HEK293 (cell line): ENCODE measurements around the gene RBM10.

Experiments used
- GFI1B ChIP-seq: fragments of 450-650 bp; formaldehyde crosslinking; IDR thresholded peaks from 2 replicates; pipeline ENCODE4 v1.5.1; 2016; ENCODE audit warnings: missing biosample characterization, missing genetic modification characterization
- GLIS2 ChIP-seq: fragments of 450-650 bp; formaldehyde crosslinking; IDR thresholded peaks from 2 replicates; pipeline ENCODE4 v1.5.1; 2016; ENCODE audit warnings: missing biosample characterization, missing genetic modification characterization
- HIC1 ChIP-seq: fragments of 450-650 bp; formaldehyde crosslinking; IDR thresholded peaks from 2 replicates; pipeline ENCODE4 v1.5.1; 2016; ENCODE audit warnings: missing biosample characterization, missing genetic modification characterization
- KLF1 ChIP-seq: fragments of 450-650 bp; formaldehyde crosslinking; IDR thresholded peaks from 2 replicates; pipeline ENCODE4 v1.5.1; 2016; ENCODE audit warnings: missing biosample characterization, missing genetic modification characterization
- KLF10 ChIP-seq: fragments of 450-650 bp; IDR thresholded peaks from 2 replicates; pipeline ENCODE4 v1.5.1; 2018; ENCODE audit warnings: missing biosample characterization, mild to moderate bottlenecking, missing genetic modification characterization
- KLF9 ChIP-seq: fragments of 450-650 bp; formaldehyde crosslinking; IDR thresholded peaks from 2 replicates; pipeline ENCODE4 v1.5.1; 2016; ENCODE audit warnings: missing biosample characterization, missing genetic modification characterization, low read depth
- MEIS1 ChIP-seq: sonication (generic); formaldehyde crosslinking; IDR thresholded peaks from 2 replicates; pipeline ENCODE4 v1.8.1; 2022; ENCODE audit warnings: missing genetic modification reagents, mild to moderate bottlenecking, borderline replicate concordance
- MYNN ChIP-seq: fragments of 450-650 bp; formaldehyde crosslinking; IDR thresholded peaks from 2 replicates; pipeline ENCODE4 v1.5.1; 2016; ENCODE audit warnings: missing biosample characterization, missing genetic modification characterization, borderline replicate concordance
- PATZ1 ChIP-seq: fragments of 450-650 bp; formaldehyde crosslinking; IDR thresholded peaks from 2 replicates; pipeline ENCODE4 v1.5.1; 2016; ENCODE audit warnings: missing biosample characterization, missing genetic modification characterization
- PRDM1 ChIP-seq: fragments of 450-650 bp; formaldehyde crosslinking; IDR thresholded peaks from 2 replicates; pipeline ENCODE4; 2016; ENCODE audit warnings: missing biosample characterization, missing genetic modification characterization
- REST ChIP-seq: fragments of 450-650 bp; formaldehyde crosslinking; IDR thresholded peaks from 2 replicates; pipeline ENCODE4 v1.5.1; 2016; ENCODE audit warnings: missing biosample characterization, missing genetic modification characterization
- TCF7L2 ChIP-seq: IDR thresholded peaks from 2 replicates; pipeline ENCODE4 v1.6.1; 2011; ENCODE audit warnings: low read depth, mild to moderate bottlenecking, inconsistent platforms, low read length, moderate library complexity, borderline replicate concordance
- ZBTB1 ChIP-seq: fragments of 450-650 bp; formaldehyde crosslinking; IDR thresholded peaks from 2 replicates; pipeline ENCODE4 v1.5.1; 2016; ENCODE audit warnings: missing biosample characterization, missing genetic modification characterization
- ZBTB7A ChIP-seq: fragments of 450-650 bp; formaldehyde crosslinking; IDR thresholded peaks from 2 replicates; pipeline ENCODE4 v1.5.1; 2016; ENCODE audit warnings: low read depth, missing biosample characterization, missing genetic modification characterization
- ZEB2 ChIP-seq: fragments of 450-650 bp; formaldehyde crosslinking; IDR thresholded peaks from 2 replicates; pipeline ENCODE4 v1.5.1; 2016; ENCODE audit warnings: missing biosample characterization, missing genetic modification characterization
- ZIC2 ChIP-seq: fragments of 450-650 bp; formaldehyde crosslinking; IDR thresholded peaks from 2 replicates; pipeline ENCODE4 v1.5.1; 2016; ENCODE audit warnings: missing biosample characterization, missing genetic modification characterization
- ZNF10 ChIP-seq: fragments of 450-650 bp; formaldehyde crosslinking; IDR thresholded peaks from 2 replicates; pipeline ENCODE4 v1.5.1; 2017; ENCODE audit warnings: missing biosample characterization, missing genetic modification characterization
- ZNF157 ChIP-seq: fragments of 450-650 bp; formaldehyde crosslinking; IDR thresholded peaks from 2 replicates; pipeline ENCODE4 v1.5.1; 2016; ENCODE audit warnings: missing biosample characterization, missing genetic modification characterization
- ZNF169 ChIP-seq: fragments of 450-650 bp; formaldehyde crosslinking; IDR thresholded peaks from 2 replicates; pipeline ENCODE4 v1.5.1; 2016; ENCODE audit warnings: missing biosample characterization, missing genetic modification characterization
- ZNF214 ChIP-seq: fragments of 450-650 bp; formaldehyde crosslinking; IDR thresholded peaks from 2 replicates; pipeline ENCODE4 v1.5.1; 2017; ENCODE audit warnings: missing biosample characterization, mild to moderate bottlenecking, missing genetic modification characterization, borderline replicate concordance
- ZNF292 ChIP-seq: fragments of 450-650 bp; formaldehyde crosslinking; IDR thresholded peaks from 2 replicates; pipeline ENCODE4 v1.5.1; 2016; ENCODE audit warnings: low read depth, missing biosample characterization, missing genetic modification characterization, borderline replicate concordance
- ZNF449 ChIP-seq: fragments of 450-650 bp; formaldehyde crosslinking; IDR thresholded peaks from 2 replicates; pipeline ENCODE4 v1.5.1; 2017; ENCODE audit warnings: missing biosample characterization, mild to moderate bottlenecking, missing genetic modification characterization, moderate library complexity
- ZNF514 ChIP-seq: fragments of 450-650 bp; formaldehyde crosslinking; IDR thresholded peaks from 2 replicates; pipeline ENCODE4 v1.5.1; 2016; ENCODE audit warnings: missing biosample characterization, missing genetic modification characterization
- ZNF529 ChIP-seq: fragments of 450-650 bp; formaldehyde crosslinking; IDR thresholded peaks from 2 replicates; pipeline ENCODE4 v1.5.1; 2017; ENCODE audit warnings: missing genetic modification characterization, missing biosample characterization; ENCODE audit not compliant: insufficient replicate concordance
- ZNF544 ChIP-seq: fragments of 450-650 bp; formaldehyde crosslinking; IDR thresholded peaks from 2 replicates; pipeline ENCODE4 v1.5.0; 2017; ENCODE audit warnings: missing biosample characterization, missing genetic modification characterization
- ZNF610 ChIP-seq: fragments of 450-650 bp; formaldehyde crosslinking; IDR thresholded peaks from 2 replicates; pipeline ENCODE4 v1.5.1; 2016; ENCODE audit warnings: missing biosample characterization, missing genetic modification characterization, borderline replicate concordance
- ZNF621 ChIP-seq: fragments of 450-650 bp; formaldehyde crosslinking; IDR thresholded peaks from 2 replicates; pipeline ENCODE4 v1.5.1; 2017; ENCODE audit warnings: missing biosample characterization, missing genetic modification characterization
- ZNF629 ChIP-seq: fragments of 450-650 bp; formaldehyde crosslinking; IDR thresholded peaks from 2 replicates; pipeline ENCODE4 v1.5.1; 2017; ENCODE audit warnings: missing biosample characterization, missing genetic modification characterization
- ZNF658 ChIP-seq: fragments of 450-650 bp; formaldehyde crosslinking; IDR thresholded peaks from 2 replicates; pipeline ENCODE4; 2016; ENCODE audit warnings: missing biosample characterization, missing genetic modification characterization
- ZNF660 ChIP-seq: fragments of 450-650 bp; IDR thresholded peaks from 2 replicates; pipeline ENCODE4 v1.5.1; 2018; ENCODE audit warnings: missing biosample characterization, mild to moderate bottlenecking, missing genetic modification characterization
- ZNF843 ChIP-seq: fragments of 450-650 bp; formaldehyde crosslinking; IDR thresholded peaks from 2 replicates; pipeline ENCODE4 v1.5.1; 2016; ENCODE audit warnings: missing biosample characterization, missing genetic modification characterization

The RBM10 gene

GRCh38 chrX:47218920-47219815 is 74.1 kb downstream of the RBM10 start (continued):
- TF ChIP-seq ZNF660 (tag by site-specific recombination) (peak; percentile 3; the same call in 1 of the 2 replicates), ZNF629 (tag by site-specific recombination) (no peak), GLIS2 (tag by site-specific recombination) (peak; percentile 85), ZNF514 (tag by site-specific recombination) (no peak), TCF7L2 (no peak), ZNF843 (tag by site-specific recombination) (peak; percentile 33; the same call in 1 of the 2 replicates), ZNF449 (no peak; the same call in 1 of the 2 replicates), ZBTB1 (tag by site-specific recombination) (0 out of 2 replicates have a peak, but pooled peaks have one; percentile 48), PATZ1 (tag by site-specific recombination) (peak; percentile 91), ZNF214 (tag by site-specific recombination) (no peak), ZNF10 (tag by site-specific recombination) (no peak), ZNF529 (tag by site-specific recombination) (no peak), ZNF610 (tag by site-specific recombination) (no peak), ZNF658 (tag by site-specific recombination) (no peak), KLF10 (tag by site-specific recombination) (no peak), KLF9 (tag by site-specific recombination) (peak; percentile 16; the same call in 1 of the 2 replicates), ZNF169 (tag by site-specific recombination) (no peak), ZNF544 (no peak), ZEB2 (tag by site-specific recombination) (no peak), PRDM1 (tag by site-specific recombination) (no peak), KLF1 (tag by site-specific recombination) (peak; percentile 74), ZNF292 (tag by site-specific recombination) (no peak), MEIS1 (CRISPR knock-in tag) (no peak), REST (0 out of 2 replicates have a peak, but pooled peaks have one; percentile 9), MYNN (tag by site-specific recombination) (0 out of 2 replicates have a peak, but pooled peaks have one; percentile 19), ZBTB7A (peak; percentile 10; the same call in 1 of the 2 replicates), HIC1 (peak; percentile 53; the same call in 1 of the 2 replicates), ZNF621 (no peak), ZNF157 (tag by site-specific recombination) (no peak), GFI1B (tag by site-specific recombination) (no peak), ZIC2 (tag by site-specific recombination) (no peak)
